SU-DHL-6 (cell line): ENCODE measurements around the gene PPM1L.

ENCODE experiments used
- H2AFZ ChIP-seq: fragments of 200-600 bp; sonication (generic); 2 replicates; pipeline ENCODE4 v1.6.1; 2014; ENCODE audit warnings: low read depth, mild to moderate bottlenecking, moderate library complexity, mixed read lengths, antibody characterized with exemption, low read length; ENCODE audit not compliant: severe bottlenecking
- H3F3A ChIP-seq: fragments of 200-600 bp; shearing (Covaris generic); 2 replicates; pipeline ENCODE4 v1.6.0; 2016; ENCODE audit warnings: antibody characterized with exemption, mild to moderate bottlenecking; ENCODE audit not compliant: insufficient read depth
- H3K27ac ChIP-seq: fragments of 200-600 bp; sonication (generic); 2 replicates; pipeline ENCODE4 v1.5.1; 2016; ENCODE audit warnings: low read depth, mild to moderate bottlenecking, low read length, moderate library complexity, mixed read lengths
- H3K27me3 ChIP-seq: fragments of 200-600 bp; sonication (generic), shearing (Covaris generic); 2 replicates; pipeline ENCODE4 v1.6.0; 2014; ENCODE audit warnings: mild to moderate bottlenecking, low read length
- H3K36me3 ChIP-seq: fragments of 200-600 bp; sonication (generic); 2 replicates; pipeline ENCODE4 v1.6.1; 2014; ENCODE audit warnings: mild to moderate bottlenecking, low read length, mixed read lengths
- H3K4me2 ChIP-seq: fragments of 300-600, 200-600 bp; shearing (Covaris generic), sonication (generic); 2 replicates; pipeline ENCODE4 v1.6.0; 2014; ENCODE audit warnings: low read length, low read depth, mild to moderate bottlenecking; ENCODE audit not compliant: poor library complexity, severe bottlenecking
- H3K4me3 ChIP-seq: fragments of 200-600 bp; sonication (generic); 2 replicates; pipeline ENCODE4 v1.5.1; 2014; ENCODE audit warnings: antibody characterized with exemption, low read length, mild to moderate bottlenecking, mixed read lengths; ENCODE audit not compliant: insufficient read depth, poor library complexity, severe bottlenecking
- H3K79me2 ChIP-seq: fragments of 200-600 bp; sonication (generic); 2 replicates; pipeline ENCODE4 v1.6.1; 2014; ENCODE audit warnings: mild to moderate bottlenecking, low read length, moderate library complexity; ENCODE audit not compliant: insufficient read depth
- H3K9ac ChIP-seq: fragments of 200-600 bp; sonication (generic); 2 replicates; pipeline ENCODE4 v1.7.0; 2014; ENCODE audit warnings: mild to moderate bottlenecking, low read length
- H3K9me2 ChIP-seq: fragments of 200-600 bp; sonication (generic); replicated peaks from 2 replicates; pipeline ENCODE4 v1.6.1; 2014; ENCODE audit warnings: low read length; ENCODE audit not compliant: insufficient read depth
- H3K9me3 ChIP-seq: fragments of 200-600 bp; sonication (generic); 2 replicates; pipeline ENCODE4 v1.6.1; 2014; ENCODE audit warnings: low read length, mixed read lengths; ENCODE audit not compliant: insufficient read depth
- H4K20me1 ChIP-seq: fragments of 200-600 bp; sonication (generic); 2 replicates; pipeline ENCODE4 v1.6.1; 2014; ENCODE audit warnings: low read depth, mild to moderate bottlenecking, antibody characterized with exemption, low read length, moderate library complexity, mixed read lengths
- CTCF ChIP-seq: fragments of 200-600 bp; sonication (generic); IDR thresholded peaks from one replicate; pipeline ENCODE4 v1.5.1; 2017; ENCODE audit warnings: antibody characterized with exemption, mild to moderate bottlenecking, low read length, moderate library complexity; ENCODE audit not compliant: insufficient read depth, poor library complexity, severe bottlenecking
- EZH2phosphoT487 ChIP-seq: fragments of 200-600 bp; sonication (generic), shearing (Covaris generic); conservative IDR thresholded peaks from 2 replicates; pipeline ENCODE4 v1.6.1; 2018; ENCODE audit warnings: mild to moderate bottlenecking, antibody characterized with exemption, low read length, moderate library complexity, mixed read lengths

Gene PPM1L

DNA sequence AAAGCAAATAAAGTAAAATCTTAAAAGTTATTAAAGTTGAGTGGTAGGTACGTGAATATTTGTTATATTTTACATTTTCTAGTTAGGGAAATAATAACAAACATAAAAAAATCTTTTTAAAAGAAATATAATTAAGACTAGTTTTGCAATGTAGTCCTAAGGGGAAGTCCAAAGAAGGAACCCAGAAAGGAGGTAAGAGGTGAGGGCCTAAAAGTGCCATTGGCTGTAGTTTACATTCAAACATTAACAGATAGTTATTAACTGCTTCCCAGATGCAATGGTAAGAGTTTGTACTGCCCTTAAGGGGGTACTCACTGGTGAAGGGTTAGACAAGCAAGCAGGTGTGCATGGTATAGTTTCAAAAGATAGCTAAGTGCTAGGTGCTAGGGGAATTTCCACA is 269.9 kb downstream of the PPM1L start:
- TF ChIP-seq CTCF = no peak
- TF ChIP-seq EZH2phosphoT487 = no peak
- Histone ChIP-seq H3K27ac (no peak overlapping the region), H3K9ac (no peak overlapping the region), H3F3A (no peaks in the 10 kb centered on the region), H3K36me3 (peaks cover 6% of the 10 kb centered on the region; the same call in 1 of the 2 replicates), H3K4me2 (no peak overlapping the region), H3K4me3 (no peak overlapping the region), H3K79me2 (no peaks in the 10 kb centered on the region), H3K9me2 (no peaks in the 10 kb centered on the region), H4K20me1 (no peaks in the 10 kb centered on the region), H3K9me3 (peaks cover 3% of the 10 kb centered on the region; the same call in 1 of the 2 replicates), H2AFZ (no peak overlapping the region), H3K27me3 (no peaks in the 10 kb centered on the region)

GRCh38 chr3:161026612-161027510 is 270.8 kb downstream of the PPM1L start:
- no peaks in the 10 kb centered on the region for H3F3A ChIP-seq
- no peak overlapping the region for H2AFZ ChIP-seq
- no peaks in the 10 kb centered on the region for H4K20me1 ChIP-seq
- no peak overlapping the region for H3K9ac ChIP-seq
- H3K79me2 ChIP-seq = no peaks in the 10 kb centered on the region
- TF ChIP-seq CTCF = no peak
- no peak for TF ChIP-seq EZH2phosphoT487
- H3K9me2 ChIP-seq = no peaks in the 10 kb centered on the region
- no peak overlapping the region for H3K4me3 ChIP-seq
- no peak overlapping the region for H3K27ac ChIP-seq
- H3K27me3 ChIP-seq = no peaks in the 10 kb centered on the region
- peaks cover 3% of the 10 kb centered on the region; the same call in 1 of the 2 replicates for H3K9me3 ChIP-seq
- no peak overlapping the region for H3K4me2 ChIP-seq
- H3K36me3 ChIP-seq = peaks cover 6% of the 10 kb centered on the region; the same call in 1 of the 2 replicates

DNA sequence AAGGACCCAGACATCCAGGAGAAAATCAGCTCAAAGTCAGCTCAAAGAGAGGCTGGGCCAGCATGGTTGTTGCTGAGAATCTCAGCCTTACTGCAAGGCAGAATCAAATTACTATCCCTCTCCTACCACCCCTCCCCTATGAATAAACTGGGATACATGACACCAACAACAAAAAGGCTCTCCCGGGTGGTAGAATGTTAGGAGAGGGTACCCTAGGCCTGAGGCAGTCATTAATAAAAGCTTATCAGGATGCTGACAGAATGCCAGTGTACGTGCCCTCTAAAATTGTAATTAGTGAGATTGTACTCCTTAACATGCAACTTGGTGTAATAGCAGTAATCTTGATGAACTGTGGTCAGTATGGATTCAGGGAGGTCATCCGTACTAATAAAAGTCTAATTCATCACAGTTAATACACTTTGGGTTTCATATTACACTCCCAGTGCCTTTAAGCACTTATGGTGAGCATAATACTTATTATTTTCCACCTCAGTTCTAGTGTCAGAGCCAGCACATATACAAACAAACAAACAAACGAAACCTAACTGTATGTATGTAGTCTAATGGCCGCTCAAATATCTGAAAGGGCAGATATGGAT is 272.6 kb downstream of the PPM1L start:
- H3K9ac ChIP-seq = no peak overlapping the region
- H3K27ac ChIP-seq = no peak overlapping the region
- H3K9me3 ChIP-seq = no peaks in the 10 kb centered on the region; the same call in 1 of the 2 replicates

More for the DNA sequence above, 272.6 kb downstream of the PPM1L start:
- no peak overlapping the region for H3K4me3 ChIP-seq
- no peaks in the 10 kb centered on the region for H3K79me2 ChIP-seq
- H3K9me2 ChIP-seq = no peaks in the 10 kb centered on the region
- no peak overlapping the region for H3K4me2 ChIP-seq
- H4K20me1 ChIP-seq = no peaks in the 10 kb centered on the region
- H3K27me3 ChIP-seq = no peaks in the 10 kb centered on the region
- H3K36me3 ChIP-seq = no peaks in the 10 kb centered on the region
- TF ChIP-seq CTCF (no peak), EZH2phosphoT487 (no peak)
- H2AFZ ChIP-seq = no peak overlapping the region
- H3F3A ChIP-seq = no peaks in the 10 kb centered on the region
